HUES48 (cell line): ENCODE measurements around the gene KCNIP2.
"Not testable (repeated sequence)": the region's sequence is repeated elsewhere in the genome, so short reads cannot be mapped to it uniquely, and the experiment has no call there.

Experiments
- H3K27ac ChIP-seq: one replicate; pipeline ENCODE4 v1.7.0; 2013; ENCODE audit warnings: low read depth, low read length, inconsistent platforms
- H3K27me3 ChIP-seq: 2 replicates; pipeline ENCODE4 v1.6.1; 2013; ENCODE audit warnings: mild to moderate bottlenecking, low read length; ENCODE audit not compliant: control insufficient read depth, insufficient read depth
- H3K36me3 ChIP-seq: 2 replicates; pipeline ENCODE4 v1.6.1; 2013; ENCODE audit warnings: low read length; ENCODE audit not compliant: control insufficient read depth, insufficient read depth
- H3K4me1 ChIP-seq: 2 replicates; pipeline ENCODE4 v1.6.1; 2013; ENCODE audit warnings: mild to moderate bottlenecking, low read length; ENCODE audit not compliant: control insufficient read depth, insufficient read depth
- H3K4me3 ChIP-seq: 2 replicates; pipeline ENCODE4 v1.5.1; 2013; ENCODE audit warnings: mild to moderate bottlenecking, low read depth, low read length
- H3K9ac ChIP-seq: 2 replicates; pipeline ENCODE4 v1.6.1; 2013; ENCODE audit warnings: mild to moderate bottlenecking, low read depth, low read length, moderate library complexity
- H3K9me3 ChIP-seq: 2 replicates; pipeline ENCODE4 v1.6.1; 2013; ENCODE audit warnings: low read length; ENCODE audit not compliant: control insufficient read depth, insufficient read depth

Gene KCNIP2

DNA sequence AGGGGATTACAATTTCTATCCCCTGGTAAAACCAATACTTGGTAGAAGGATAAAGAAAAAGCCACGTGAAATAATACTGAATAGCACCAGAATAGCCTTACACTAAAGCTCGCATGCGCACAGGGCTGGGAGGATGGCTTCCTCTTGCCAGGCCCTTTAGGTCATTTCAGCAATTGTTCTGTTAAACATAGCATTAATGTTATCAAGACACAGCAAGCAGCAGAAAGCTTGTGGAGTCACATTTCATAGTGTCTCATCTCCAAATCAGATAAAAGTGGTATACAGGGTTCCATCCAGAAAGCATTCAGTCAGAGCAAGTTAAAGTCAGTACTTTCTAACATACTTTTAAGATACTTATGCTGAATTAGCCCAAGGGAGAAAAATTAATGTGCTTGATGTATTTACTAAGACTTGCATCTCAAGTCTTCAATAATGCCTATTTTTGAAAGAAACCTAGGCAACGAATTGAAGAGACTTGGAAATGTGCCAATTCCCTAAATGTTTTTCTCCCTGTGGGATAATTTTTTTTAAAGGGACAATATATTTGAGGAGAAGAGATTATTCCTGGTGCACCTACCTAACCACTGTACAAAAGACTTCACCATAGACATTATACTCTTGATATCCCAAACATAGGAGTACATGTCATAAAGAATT is 46.1 kb downstream of the KCNIP2 start:
- no peak overlapping the region for H3K4me3 ChIP-seq
- peaks cover 98% of the 10 kb centered on the region for H3K36me3 ChIP-seq
- no peak overlapping the region for H3K9ac ChIP-seq
- H3K27me3 ChIP-seq = no peaks in the 10 kb centered on the region
- no peaks in the 10 kb centered on the region for H3K9me3 ChIP-seq
- H3K4me1 ChIP-seq = no peaks in the 10 kb centered on the region
- H3K27ac ChIP-seq = no peak overlapping the region

DNA sequence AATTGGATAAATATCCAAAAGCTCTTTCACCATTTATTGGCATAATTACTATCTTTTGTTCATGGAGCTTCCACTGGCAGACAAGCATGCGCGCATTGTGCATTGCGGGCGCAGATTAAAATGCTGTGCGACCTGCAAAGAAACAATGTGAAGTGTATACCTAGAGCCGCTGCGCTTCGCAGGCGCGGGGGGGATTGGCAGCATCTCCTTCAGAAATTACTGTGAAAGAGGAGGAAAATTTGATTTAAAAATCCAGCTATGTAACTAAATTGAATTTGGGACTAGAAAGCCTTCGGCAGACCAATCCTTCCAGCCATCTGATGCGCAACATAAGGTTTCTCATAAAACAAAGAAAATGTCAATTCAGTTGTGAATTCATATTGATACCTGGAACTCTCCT is 50.1 kb downstream of the KCNIP2 start:
- H3K9ac ChIP-seq = no peak overlapping the region
- no peaks in the 10 kb centered on the region for H3K9me3 ChIP-seq
- no peak overlapping the region for H3K27ac ChIP-seq
- H3K4me3 ChIP-seq = no peak overlapping the region
- H3K27me3 ChIP-seq = no peaks in the 10 kb centered on the region
- H3K36me3 ChIP-seq = peaks cover 95% of the 10 kb centered on the region
- H3K4me1 ChIP-seq = no peaks in the 10 kb centered on the region

DNA sequence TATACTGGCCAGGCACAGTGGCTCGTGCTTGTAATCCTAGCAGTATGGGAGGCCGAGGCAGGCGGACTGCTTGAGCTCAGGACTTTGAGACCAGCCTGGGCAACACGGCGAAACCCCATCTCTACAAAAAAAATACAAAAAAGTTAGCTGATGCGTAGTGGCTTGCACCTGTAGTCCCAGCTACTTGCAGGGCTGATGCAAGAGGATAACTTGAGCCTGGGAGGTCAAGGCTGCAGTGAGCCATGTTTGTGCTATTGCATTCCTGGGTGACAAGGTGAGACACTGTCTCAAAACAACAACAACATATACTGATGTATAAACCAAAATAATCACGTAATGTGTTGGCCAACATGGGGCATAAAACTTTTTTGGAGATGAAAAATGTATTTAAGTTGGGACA is 53.9 kb downstream of the KCNIP2 start:
- H3K4me1 ChIP-seq = 0 out of 2 replicates have a peak, but pooled peaks cover 1% of the 10 kb centered on the region
- no peak overlapping the region for H3K27ac ChIP-seq
- peaks cover 90% of the 10 kb centered on the region for H3K36me3 ChIP-seq
- H3K27me3 ChIP-seq = no peaks in the 10 kb centered on the region
- H3K4me3 ChIP-seq = no peak overlapping the region
- no peaks in the 10 kb centered on the region for H3K9me3 ChIP-seq
- no peak overlapping the region for H3K9ac ChIP-seq

DNA sequence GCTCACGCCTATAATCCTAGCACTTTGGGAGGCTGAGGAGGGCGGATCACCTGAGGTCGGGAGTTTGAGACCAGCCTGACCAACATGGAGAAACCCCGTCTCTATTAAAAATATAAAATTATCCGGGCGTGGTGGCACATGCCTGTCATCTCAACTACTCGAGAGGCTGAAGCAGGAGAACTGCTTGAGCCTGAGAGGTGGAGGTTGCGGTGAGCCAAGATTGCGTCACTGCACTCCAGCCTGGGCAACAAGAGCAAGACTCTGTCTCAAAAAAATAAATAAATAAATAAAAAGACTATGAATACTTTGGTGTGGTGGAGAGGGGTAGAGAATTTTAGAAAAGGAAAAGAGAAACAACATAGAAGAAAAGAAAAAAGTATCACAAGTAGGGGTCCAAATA is 54.4 kb downstream of the KCNIP2 start:
- H3K27ac ChIP-seq, H3K9me3 ChIP-seq, H3K4me3 ChIP-seq, H3K4me1 ChIP-seq, H3K27me3 ChIP-seq, H3K9ac ChIP-seq: not testable (repeated sequence)
- peaks cover 90% of the 10 kb centered on the region for H3K36me3 ChIP-seq

DNA sequence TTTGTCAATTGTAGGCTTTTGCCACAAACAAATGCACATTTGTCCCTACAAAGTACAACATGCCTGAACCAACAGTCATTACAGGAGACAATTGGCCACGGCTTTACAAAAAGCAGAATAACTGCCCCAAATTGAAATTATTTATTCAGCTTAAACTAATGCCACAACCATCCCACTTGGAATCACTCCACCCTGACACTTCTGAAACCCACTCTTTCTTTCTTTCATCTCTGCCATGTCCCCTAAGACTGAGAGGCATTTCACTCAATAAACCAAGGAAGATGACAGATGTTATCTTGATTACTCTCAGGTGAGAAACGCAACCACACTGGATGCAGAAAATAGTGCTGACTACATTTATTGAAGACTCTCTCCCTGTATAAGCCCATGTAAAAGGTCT is 57.8 kb downstream of the KCNIP2 start:
- no peaks in the 10 kb centered on the region for H3K27me3 ChIP-seq
- peaks cover 60% of the 10 kb centered on the region for H3K36me3 ChIP-seq
- peaks cover 19% of the 10 kb centered on the region for H3K4me1 ChIP-seq
- no peaks in the 10 kb centered on the region for H3K9me3 ChIP-seq
- no peak overlapping the region for H3K27ac ChIP-seq
- no peak overlapping the region for H3K9ac ChIP-seq
- no peak overlapping the region for H3K4me3 ChIP-seq

DNA sequence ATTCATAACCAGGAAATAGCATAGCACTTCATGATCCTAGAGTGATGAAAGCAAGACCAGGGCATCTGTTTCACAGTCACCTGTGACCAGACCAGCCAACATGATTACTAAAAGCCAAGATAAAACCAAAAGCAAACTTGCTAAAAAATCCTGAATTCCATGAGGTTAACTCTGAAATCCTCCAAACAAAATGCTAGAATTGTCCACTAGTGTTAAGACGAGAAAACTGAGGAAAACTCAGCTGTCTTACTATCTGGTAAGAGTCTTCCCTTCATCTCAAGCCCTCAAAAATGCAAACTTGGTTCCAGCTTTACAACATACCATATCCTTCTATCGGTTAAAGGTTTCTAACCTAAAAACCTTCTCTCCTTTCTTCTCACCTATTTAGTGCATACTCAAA is 59.0 kb downstream of the KCNIP2 start:
- H3K9ac ChIP-seq = no peak overlapping the region
- H3K4me3 ChIP-seq = no peak overlapping the region
- peaks cover 28% of the 10 kb centered on the region for H3K4me1 ChIP-seq
- peaks cover 49% of the 10 kb centered on the region for H3K36me3 ChIP-seq
- H3K27ac ChIP-seq = peak overlapping the region; percentile 25
- H3K9me3 ChIP-seq = no peaks in the 10 kb centered on the region
- no peaks in the 10 kb centered on the region; the same call in 1 of the 2 replicates for H3K27me3 ChIP-seq

DNA sequence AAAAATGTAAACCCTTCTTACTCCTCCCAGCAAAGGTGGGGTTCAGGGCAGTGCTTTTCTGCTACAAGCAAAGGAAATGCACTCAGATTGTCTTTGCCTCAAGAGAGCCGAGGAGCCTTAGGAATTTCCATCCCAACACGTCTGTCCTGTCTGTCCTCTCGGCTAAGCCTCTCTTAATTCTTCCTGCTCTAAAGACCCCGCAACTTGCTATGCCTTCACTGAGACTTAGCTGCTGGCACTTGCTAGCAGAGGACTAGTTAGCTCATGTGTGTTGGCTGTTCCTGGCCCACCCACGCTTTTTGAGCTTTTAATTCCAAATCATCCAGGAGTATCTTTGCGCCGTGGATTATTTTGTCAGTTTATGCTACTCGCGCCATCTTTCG is 59.9 kb downstream of the KCNIP2 start:
- Histone ChIP-seq H3K27ac (peak overlapping the region; percentile 82), H3K4me1 (peaks cover 30% of the 10 kb centered on the region), H3K4me3 (peak overlapping the region; percentile 89), H3K27me3 (peaks cover 2% of the 10 kb centered on the region; the same call in 1 of the 2 replicates), H3K9me3 (no peaks in the 10 kb centered on the region), H3K9ac (peak overlapping the region; percentile 88), H3K36me3 (peaks cover 40% of the 10 kb centered on the region)

DNA sequence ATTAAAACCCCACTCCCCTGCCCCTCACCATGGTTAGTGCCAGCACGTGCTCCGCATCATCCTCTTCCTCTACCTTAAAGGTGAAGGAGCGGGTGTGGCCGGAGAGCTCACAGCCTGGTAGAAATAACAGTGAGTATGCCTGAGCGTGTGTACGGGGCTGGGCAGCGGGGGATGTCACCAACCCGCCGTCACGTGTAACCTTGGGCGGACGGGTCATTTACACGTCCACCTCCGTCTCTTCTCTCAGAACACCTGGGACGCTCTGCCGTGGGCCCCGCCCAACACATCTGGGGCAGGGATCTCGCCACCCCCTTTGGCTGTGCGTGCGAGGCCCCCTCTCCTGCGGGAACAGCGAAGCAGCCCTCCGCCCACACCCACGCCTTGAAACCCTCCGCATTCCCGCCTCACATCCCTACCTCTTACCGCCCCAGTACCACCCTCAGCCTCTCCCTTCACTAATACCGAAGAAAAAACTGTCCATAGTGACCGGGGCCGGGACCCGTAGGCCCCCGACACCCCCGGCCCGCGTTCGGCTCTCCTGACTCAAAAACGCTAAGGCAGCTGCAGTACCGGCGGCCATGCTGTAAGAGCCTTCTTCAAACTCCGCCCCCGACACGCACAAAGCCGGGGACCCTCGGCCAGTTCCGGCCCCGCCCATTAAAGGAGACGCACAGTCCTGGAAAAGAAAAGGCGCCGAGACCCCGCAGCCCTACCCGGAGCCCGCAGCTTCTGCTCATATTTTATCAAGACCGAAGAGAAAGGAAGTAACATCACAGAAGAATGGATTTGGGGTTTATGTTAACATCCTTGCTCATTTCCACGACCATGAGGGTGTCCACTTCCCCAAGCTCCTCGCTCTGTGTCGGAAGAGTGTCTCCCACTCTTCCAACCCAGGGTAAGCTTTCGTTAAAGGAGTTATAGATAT is 60.5 kb downstream of the KCNIP2 start, which contains the start of gene NPM3:
NPM3 (minus strand) TSS at position 636 of the 925 bp plus-strand sequence; CDS start at position 580, 56 bp downstream.
- Histone ChIP-seq H3K27ac (peak within 1 kb of the TSS; percentile 82), H3K9ac (peak within 1 kb of the TSS; percentile 88), H3K4me1 (peaks cover 34% of the 10 kb centered on the region), H3K36me3 (peaks cover 37% of the 10 kb centered on the region), H3K27me3 (peaks cover 8% of the 10 kb centered on the region), H3K9me3 (no peaks in the 10 kb centered on the region), H3K4me3 (peak within 1 kb of the TSS; percentile 89)

DNA sequence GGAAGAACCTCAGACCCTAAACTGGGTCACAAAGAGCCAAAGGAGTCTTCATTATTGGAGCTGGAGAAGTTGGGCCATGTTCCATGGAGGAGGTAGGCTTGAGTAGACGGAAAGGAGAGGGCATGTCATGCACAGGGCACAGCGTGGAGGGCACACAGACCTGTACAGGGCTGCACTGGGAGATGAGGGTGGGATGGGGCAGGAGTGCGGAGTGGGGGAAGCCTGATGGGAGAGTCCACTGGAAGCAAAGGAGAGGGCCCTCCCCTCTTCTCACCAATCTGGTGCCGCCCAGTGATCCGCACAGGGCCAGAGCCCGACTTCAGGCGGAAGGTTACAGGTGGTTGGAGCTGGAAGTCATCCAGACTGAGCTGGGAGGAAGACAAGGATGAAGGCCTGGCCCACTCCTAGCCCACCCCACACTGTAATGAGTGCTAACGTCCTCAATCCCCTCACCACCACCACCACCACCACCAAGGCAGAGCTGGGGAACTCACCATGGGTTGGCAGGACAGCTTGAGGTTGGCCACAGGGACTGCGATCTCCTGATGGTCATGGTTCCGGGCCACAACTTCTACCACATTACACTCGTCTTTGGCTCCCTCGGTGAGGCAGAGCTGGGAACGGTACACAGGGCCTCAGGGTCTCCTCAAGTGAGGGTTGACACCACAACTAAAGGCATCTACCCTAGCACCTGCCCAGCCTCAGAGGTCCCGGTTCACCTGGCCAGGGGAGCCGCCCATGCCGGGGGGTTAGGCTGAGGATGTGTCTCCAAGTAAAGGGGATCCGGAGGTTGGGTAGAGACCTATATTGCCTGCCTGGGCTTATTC is 61.4 kb downstream of the KCNIP2 start:
- no peaks in the 10 kb centered on the region for H3K9me3 ChIP-seq
- peaks cover 31% of the 10 kb centered on the region for H3K36me3 ChIP-seq
- H3K9ac ChIP-seq = peak overlapping the region; percentile 88; the same call in 1 of the 2 replicates
- H3K27me3 ChIP-seq = peaks cover 17% of the 10 kb centered on the region
- peak overlapping the region; percentile 89 for H3K4me3 ChIP-seq
- H3K4me1 ChIP-seq = peaks cover 36% of the 10 kb centered on the region
- H3K27ac ChIP-seq = no peak overlapping the region

DNA sequence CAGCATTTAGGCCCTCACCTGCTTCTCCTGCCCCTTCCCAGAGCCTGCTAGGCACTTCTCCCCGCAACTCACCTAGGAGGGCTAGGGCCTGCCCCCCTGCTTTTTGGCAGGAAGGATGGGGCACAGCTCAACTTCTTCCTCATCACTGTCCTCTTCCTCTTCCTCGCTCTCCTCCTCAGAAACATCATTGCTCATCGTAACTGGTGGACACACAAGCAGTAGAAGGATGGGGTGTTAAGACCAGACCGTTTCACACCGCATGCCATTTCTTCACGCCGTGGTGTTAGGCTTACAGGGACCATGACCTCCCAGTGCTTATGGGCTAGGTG is 62.0 kb downstream of the KCNIP2 start:
- Histone ChIP-seq H3K4me1 (peaks cover 42% of the 10 kb centered on the region), H3K9me3 (no peaks in the 10 kb centered on the region), H3K27ac (no peak overlapping the region), H3K36me3 (peaks cover 25% of the 10 kb centered on the region), H3K9ac (no peak overlapping the region), H3K4me3 (peak overlapping the region; percentile 89), H3K27me3 (peaks cover 23% of the 10 kb centered on the region)
